Natural killer cell (primary cell): ENCODE results near the gene GRM7. TPM values are rescaled to one million over a fixed set of nuclear protein-coding genes. Genes with fewer than 3 reads are reported as not detected.

ENCODE experiments used
- ATAC-seq, 3 donors: fragments of 150-1000 bp in 2 of 3; fragments of 200-7000 bp in 1 of 3; cut with Tn5 transposase; 1 replicate in 1 of 3; 2 replicates in 2 of 3; pipeline ENCODE4 v1.10.0; 2021; ENCODE audit warnings: mild to moderate bottlenecking in 2 of 3, moderate library complexity in 2 of 3
- DNase-seq, 2 donors: peaks; one replicate each; pipeline versions ENCODE4 v3.0.0 to v3.0.0-alpha.2; 2013 to 2021; ENCODE audit warnings: mixed read lengths in 1 of 2
- H3K27ac ChIP-seq: one replicate; pipeline ENCODE4 v1.5.1; 2013; ENCODE audit warnings: mild to moderate bottlenecking, low read length
- H3K27me3 ChIP-seq: one replicate; pipeline ENCODE4 v1.6.1; 2013; ENCODE audit warnings: low read length; ENCODE audit not compliant: control insufficient read depth, insufficient read depth
- H3K36me3 ChIP-seq: one replicate; pipeline ENCODE4 v1.6.1; 2013; ENCODE audit warnings: low read length; ENCODE audit not compliant: control insufficient read depth, insufficient read depth
- H3K4me1 ChIP-seq: one replicate; pipeline ENCODE4 v1.6.1; 2013; ENCODE audit warnings: low read length; ENCODE audit not compliant: control insufficient read depth, insufficient read depth
- H3K4me3 ChIP-seq: one replicate; pipeline ENCODE4 v1.5.1; 2013; ENCODE audit warnings: low read length
- H3K9me3 ChIP-seq: one replicate; pipeline ENCODE4 v1.6.1; 2013; ENCODE audit warnings: low read length; ENCODE audit not compliant: control insufficient read depth, insufficient read depth
- H3K27ac Mint-ChIP-seq, 2 donors: one replicate each; pipeline ENCODE4 v1.8.0; 2022; ENCODE audit warnings: mild to moderate bottlenecking in 2 of 2, mixed read lengths in 2 of 2, moderate library complexity in 1 of 2
- H3K27me3 Mint-ChIP-seq, 2 donors: one replicate each; pipeline ENCODE4 v1.8.0; 2022; ENCODE audit warnings: low read depth in 2 of 2, mixed read lengths in 2 of 2
- H3K36me3 Mint-ChIP-seq: one replicate; pipeline ENCODE4 v1.8.0; 2022; ENCODE audit warnings: mixed read lengths
- H3K4me1 Mint-ChIP-seq, 2 donors: one replicate each; pipeline ENCODE4 v1.8.0; 2022; ENCODE audit warnings: mixed read lengths in 2 of 2
- H3K4me3 Mint-ChIP-seq: one replicate; pipeline ENCODE4 v1.8.0; 2022; ENCODE audit warnings: mild to moderate bottlenecking, moderate library complexity, mixed read lengths
- H3K9me3 Mint-ChIP-seq, 2 donors: one replicate each; pipeline ENCODE4 v1.8.0; 2022; ENCODE audit warnings: mixed read lengths in 2 of 2
- CTCF ChIP-seq: fragments of 200-600 bp; IDR thresholded peaks from one replicate; pipeline ENCODE4 v1.8.0; 2022; ENCODE audit warnings: antibody characterized with exemption
- WGBS: methylation state at CpG from one replicate; pipeline ENCODE4 v1.1.7; 2013; ENCODE audit warnings: missing lambda C conversion rate; ENCODE audit not compliant: insufficient coverage; 5-methylcytosine and 5-hydroxymethylcytosine counted together
- intact Hi-C: fragments of 100-400 bp; cut with micrococcal nuclease; formaldehyde crosslinking; loops from one replicate; pipeline ENCODE4 v1.14.2; 2022
- total RNA-seq, 4 donors: library from RNA; stranded (reverse); fragments of 120-200 nt in 1 of 4; gene quantifications; one replicate each; pipeline versions ENCODE4 v1.2.3 to v1.2.4, GENCODE V29; 2013 to 2022

The GRM7 gene
- total RNA-seq, 3 donors from 2014 or later (not counting 1 experiment from before 2014, with no cell fraction given) = not detected

GRCh38 chr3:7263347-7264195, 402.7 kb downstream of the GRM7 start:
- H3K4me3 ChIP-seq = no peak overlapping the region
- H3K36me3 ChIP-seq = no peaks in the 10 kb centered on the region
- TF ChIP-seq CTCF = no peak
- H3K4me1 Mint-ChIP-seq = no peaks in the 10 kb centered on the region
- H3K27ac Mint-ChIP-seq = no peak overlapping the region
- H3K27me3 Mint-ChIP-seq = peaks cover 0 to 7% of the 10 kb centered on the region in 2 donors
- H3K4me3 Mint-ChIP-seq = no peak overlapping the region
- no peaks in the 10 kb centered on the region for H3K27me3 ChIP-seq
- H3K9me3 ChIP-seq = no peaks in the 10 kb centered on the region
- H3K9me3 Mint-ChIP-seq = peaks cover 0 to 5% of the 10 kb centered on the region in 2 donors
- DNase-seq = no peak
- no peaks in the 10 kb centered on the region for H3K36me3 Mint-ChIP-seq
- H3K4me1 ChIP-seq = no peaks in the 10 kb centered on the region
- intact Hi-C loops = no loop called here
- WGBS = 94% methylated on average over 13 of the region's 13 CpGs
- no peak overlapping the region for H3K27ac ChIP-seq
- no peak for ATAC-seq

GRCh38 chr3:7264196-7264526, 403.2 kb downstream of the GRM7 start:
- no peak for ATAC-seq
- Mint-ChIP-seq H3K4me1 (no peaks in the 10 kb centered on the region), H3K36me3 (no peaks in the 10 kb centered on the region), H3K27ac (no peak overlapping the region), H3K9me3 (peaks cover 0 to 5% of the 10 kb centered on the region in 2 donors), H3K4me3 (no peak overlapping the region), H3K27me3 (peaks cover 0 to 7% of the 10 kb centered on the region in 2 donors)
- Histone ChIP-seq H3K4me3 (no peak overlapping the region), H3K4me1 (no peaks in the 10 kb centered on the region), H3K9me3 (no peaks in the 10 kb centered on the region), H3K27me3 (no peaks in the 10 kb centered on the region), H3K36me3 (no peaks in the 10 kb centered on the region), H3K27ac (no peak overlapping the region)
- TF ChIP-seq CTCF = no peak
- no peak for DNase-seq
- intact Hi-C loops = no loop called here
- WGBS = 93% methylated on average over 4 of the region's 4 CpGs

- WGBS = 85% methylated on average over 3 of the region's 4 CpGs
- TF ChIP-seq CTCF = no peak
- H3K9me3 ChIP-seq = no peaks in the 10 kb centered on the region
- H3K4me1 ChIP-seq = no peaks in the 10 kb centered on the region
- Mint-ChIP-seq H3K9me3 (peaks cover 0 to 3% of the 10 kb centered on the region in 2 donors), H3K36me3 (no peaks in the 10 kb centered on the region), H3K27me3 (peaks cover 0 to 7% of the 10 kb centered on the region in 2 donors), H3K4me3 (no peak overlapping the region), H3K27ac (no peak overlapping the region), H3K4me1 (no peaks in the 10 kb centered on the region)
- ATAC-seq = no peak
- H3K36me3 ChIP-seq = no peaks in the 10 kb centered on the region
- DNase-seq = no peak
- intact Hi-C loops = no loop called here
- H3K27me3 ChIP-seq = no peaks in the 10 kb centered on the region
- H3K27ac ChIP-seq = no peak overlapping the region
- H3K4me3 ChIP-seq = no peak overlapping the region
These were observed 404.8 kb downstream of the GRM7 start for GRCh38 chr3:7265736-7266135.

GRCh38 chr3:7266551-7266950, 405.6 kb downstream of the GRM7 start:
- ATAC-seq = no peak
- Mint-ChIP-seq H3K4me1 (no peaks in the 10 kb centered on the region), H3K36me3 (no peaks in the 10 kb centered on the region), H3K27me3 (peaks cover 0 to 7% of the 10 kb centered on the region in 2 donors), H3K9me3 (peaks cover 0 to 3% of the 10 kb centered on the region in 2 donors), H3K4me3 (no peak overlapping the region), H3K27ac (no peak overlapping the region)
- 100% methylated on average over 1 of the region's 1 CpG for WGBS
- no peaks in the 10 kb centered on the region for H3K9me3 ChIP-seq
- no peaks in the 10 kb centered on the region for H3K36me3 ChIP-seq
- no peaks in the 10 kb centered on the region for H3K4me1 ChIP-seq
- H3K27ac ChIP-seq = no peak overlapping the region
- DNase-seq = no peak
- intact Hi-C loops = no loop called here
- no peaks in the 10 kb centered on the region for H3K27me3 ChIP-seq
- no peak overlapping the region for H3K4me3 ChIP-seq
- TF ChIP-seq CTCF = no peak
